GM13977 (cell line): ENCODE measurements around the gene KIF5C.

ENCODE experiments used
- DNase-seq: peaks from one replicate; pipeline ENCODE4 v3.0.0; 2012; ENCODE audit warnings: low spot score
- CTCF ChIP-seq: IDR thresholded peaks from 2 replicates; pipeline ENCODE4 v1.5.1; 2012; ENCODE audit warnings: mild to moderate bottlenecking, control low read depth; ENCODE audit not compliant: insufficient read depth; ENCODE audit errors: extremely low read depth, missing control alignments
- in situ Hi-C: fragments of 300-500 bp; cut with MboI; formaldehyde crosslinking; loops from one replicate; pipeline ENCODE4 v1.12.0; 2022; ENCODE audit warnings: low sequenced_read_pairs, low pct_unique_long_range_greater_than_20kb, mixed read lengths, inconsistent platforms; ENCODE audit not compliant: unreplicated experiment

KIF5C gene

GRCh38 chr2:148926291-148926961 lies 51.4 kb downstream of the KIF5C start:
- DNase-seq, result peak; percentile 61
- peak; percentile 67 for TF ChIP-seq CTCF
- in situ Hi-C loops, result no loop called here

GRCh38 chr2:148926981-148927401 lies 52.0 kb downstream of the KIF5C start:
- no peak for TF ChIP-seq CTCF
- in situ Hi-C loops, result no loop called here
- peak; percentile 36 for DNase-seq

- in situ Hi-C loops, result no loop called here
- no peak for DNase-seq
- TF ChIP-seq CTCF, result no peak
These were observed 53.4 kb downstream of the KIF5C start for GRCh38 chr2:148928395-148928794.

- no peak for DNase-seq
- TF ChIP-seq CTCF, result no peak
- in situ Hi-C loops, result no loop called here
These were observed 55.2 kb downstream of the KIF5C start for GRCh38 chr2:148930046-148930775.

- in situ Hi-C loops, result no loop called here
- no peak for DNase-seq
- no peak for TF ChIP-seq CTCF
These were observed 57.5 kb downstream of the KIF5C start for GRCh38 chr2:148932536-148932935.

GRCh38 chr2:148933456-148933855 lies 58.4 kb downstream of the KIF5C start:
- DNase-seq, result no peak
- in situ Hi-C loops, result no loop called here
- TF ChIP-seq CTCF, result no peak
